ENCODE measurements around the gene CRADD.

GRCh38 chr12:93831374-93831773 is 154.2 kb downstream of the CRADD start:
- TF ChIP-seq CTCF (IDR thresholded peaks at IDR 0.05) = no peak
- no peak for TF ChIP-seq EZH2 (IDR thresholded peaks at IDR 0.05; ENCODE audit: borderline replicate concordance, insufficient read depth, low read depth, low read length, poor library complexity, severe bottlenecking)
